A549 (cell line): ENCODE measurements around the gene UNC5A.

Experiments used
- CBX8 ChIP-seq: fragments of 200-600 bp; sonication (generic); IDR thresholded peaks from 2 replicates; pipeline ENCODE4 v1.6.1; 2016
- CHD2 ChIP-seq: fragments of 150-350 bp; IDR thresholded peaks from 2 replicates; pipeline ENCODE4 v1.6.1; 2014; ENCODE audit warnings: low read length; ENCODE audit not compliant: partially characterized antibody
- JUN ChIP-seq, 2 experiments: fragments of >200 bp; sonication (Bioruptor Twin); formaldehyde crosslinking; IDR thresholded peaks; 2 replicates in 1 of 2; 3 replicates in 1 of 2; pipeline ENCODE4 v1.6.1; 2016 to 2017
- KDM1A ChIP-seq: fragments of 200-600 bp; sonication (generic); IDR thresholded peaks from 2 replicates; pipeline ENCODE4 v1.6.1; 2016; ENCODE audit warnings: low read depth, mild to moderate bottlenecking
- KDM5A ChIP-seq: fragments of 200-600 bp; sonication (generic); IDR thresholded peaks from 2 replicates; pipeline ENCODE4 v1.6.1; 2016; ENCODE audit warnings: antibody characterized with exemption, mild to moderate bottlenecking
- MAFK ChIP-seq: fragments of 450-650 bp; IDR thresholded peaks from 2 replicates; pipeline ENCODE4 v1.6.1; 2014; ENCODE audit not compliant: partially characterized antibody
- MYC ChIP-seq: IDR thresholded peaks from 2 replicates; pipeline ENCODE4 v1.6.1; 2012; ENCODE audit warnings: mild to moderate bottlenecking, inconsistent platforms, low read length, improper control_type of control experiment, borderline replicate concordance
- PHF8 ChIP-seq: fragments of 200-600 bp; sonication (generic); IDR thresholded peaks from 2 replicates; pipeline ENCODE4 v1.6.1; 2016; ENCODE audit warnings: low read depth, mild to moderate bottlenecking, antibody characterized with exemption, moderate library complexity, borderline replicate concordance
- POLR2A ChIP-seq: IDR thresholded peaks from 2 replicates; pipeline ENCODE4 v1.6.1; 2012; ENCODE audit warnings: mild to moderate bottlenecking, low read length
- SREBF2 ChIP-seq: fragments of 450-650 bp; IDR thresholded peaks from 2 replicates; pipeline ENCODE4 v1.6.1; 2014; ENCODE audit warnings: mild to moderate bottlenecking, moderate library complexity
- TP53 ChIP-seq: fragments of 250-450 bp; sonication (Bioruptor Pico); IDR thresholded peaks from 2 replicates; pipeline ENCODE4 v1.5.0; 2021; ENCODE audit warnings: mild to moderate bottlenecking, moderate library complexity
- TF ChIP-seq, protein P1 (sequence below): fragments of >200 bp; sonication (Bioruptor Twin); formaldehyde crosslinking; IDR thresholded peaks from 3 replicates; pipeline ENCODE4 v1.5.1; 2016

DNA sequence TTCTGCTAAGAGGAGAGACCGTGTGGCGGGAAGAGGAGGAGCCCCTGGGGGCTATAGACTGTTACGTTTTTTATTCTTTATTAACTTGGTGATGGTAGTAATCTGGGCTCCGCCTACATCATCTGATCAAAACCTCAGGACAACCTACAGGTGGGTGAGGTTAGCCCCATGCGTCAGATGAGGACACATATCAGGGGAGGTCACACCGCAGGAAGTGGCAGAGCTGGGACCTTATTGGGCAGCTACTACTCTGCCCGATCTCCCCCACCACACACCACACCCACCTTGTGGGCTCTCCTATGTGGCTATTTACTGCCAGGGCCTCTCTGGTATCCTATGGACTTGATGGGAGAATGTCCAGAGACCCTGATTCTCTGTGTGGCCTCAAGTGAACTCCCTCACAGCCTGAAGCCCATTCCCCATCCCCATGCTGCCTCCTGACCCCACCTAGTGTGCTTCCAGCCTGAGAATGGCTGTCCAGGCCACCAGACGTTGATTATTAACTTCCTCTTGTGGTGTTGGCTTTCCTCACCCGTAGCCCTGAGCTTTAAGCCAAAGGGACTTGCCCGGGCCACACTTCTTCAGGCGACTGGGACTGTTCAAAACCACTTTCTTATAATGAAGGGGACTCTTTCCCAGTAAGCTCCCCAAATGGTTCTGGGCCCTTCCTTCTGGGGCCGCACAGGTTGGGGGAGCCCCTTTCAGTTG is 8.2 kb downstream of the UNC5A start:
- TF ChIP-seq CBX8 = no peak
- TF ChIP-seq, protein P1, sequence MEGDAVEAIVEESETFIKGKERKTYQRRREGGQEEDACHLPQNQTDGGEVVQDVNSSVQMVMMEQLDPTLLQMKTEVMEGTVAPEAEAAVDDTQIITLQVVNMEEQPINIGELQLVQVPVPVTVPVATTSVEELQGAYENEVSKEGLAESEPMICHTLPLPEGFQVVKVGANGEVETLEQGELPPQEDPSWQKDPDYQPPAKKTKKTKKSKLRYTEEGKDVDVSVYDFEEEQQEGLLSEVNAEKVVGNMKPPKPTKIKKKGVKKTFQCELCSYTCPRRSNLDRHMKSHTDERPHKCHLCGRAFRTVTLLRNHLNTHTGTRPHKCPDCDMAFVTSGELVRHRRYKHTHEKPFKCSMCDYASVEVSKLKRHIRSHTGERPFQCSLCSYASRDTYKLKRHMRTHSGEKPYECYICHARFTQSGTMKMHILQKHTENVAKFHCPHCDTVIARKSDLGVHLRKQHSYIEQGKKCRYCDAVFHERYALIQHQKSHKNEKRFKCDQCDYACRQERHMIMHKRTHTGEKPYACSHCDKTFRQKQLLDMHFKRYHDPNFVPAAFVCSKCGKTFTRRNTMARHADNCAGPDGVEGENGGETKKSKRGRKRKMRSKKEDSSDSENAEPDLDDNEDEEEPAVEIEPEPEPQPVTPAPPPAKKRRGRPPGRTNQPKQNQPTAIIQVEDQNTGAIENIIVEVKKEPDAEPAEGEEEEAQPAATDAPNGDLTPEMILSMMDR = no peak
- no peak for TF ChIP-seq SREBF2
- no peak for TF ChIP-seq JUN (IDR thresholded peaks at IDR 0.05)
- no peak for TF ChIP-seq PHF8
- no peak for TF ChIP-seq TP53 (CRISPR knock-in tag)
- no peak for TF ChIP-seq MYC
- no peak for TF ChIP-seq KDM5A
- TF ChIP-seq MAFK = no peak
- TF ChIP-seq CHD2 = no peak
- no peak for TF ChIP-seq POLR2A
- no peak for TF ChIP-seq KDM1A
